NCI-H69 (cell line): ENCODE data around the gene CDH13.

Experiments used
- DNase-seq: peaks from one replicate; lab custom pipeline; 2025; lab: John Stamatoyannopoulos, UW

CDH13 gene

GRCh38 chr16:82653550-82654511, 27.1 kb downstream of the CDH13 start:
- DNase-seq = no peak

GRCh38 chr16:82655072-82655714, 28.4 kb downstream of the CDH13 start:
- no peak for DNase-seq

GRCh38 chr16:82655720-82656490, 29.1 kb downstream of the CDH13 start:
- DNase-seq = peak; percentile 3

GRCh38 chr16:82657239-82657638, 30.5 kb downstream of the CDH13 start:
- no peak for DNase-seq

- no peak for DNase-seq
These were observed 31.0 kb downstream of the CDH13 start for GRCh38 chr16:82657786-82658185.

- DNase-seq = no peak
These were observed 32.0 kb downstream of the CDH13 start for GRCh38 chr16:82658796-82659195.

- no peak for DNase-seq
These were observed 33.4 kb downstream of the CDH13 start for GRCh38 chr16:82660075-82660645.

GRCh38 chr16:82660966-82661365, 34.2 kb downstream of the CDH13 start:
- DNase-seq = peak; percentile 28

- DNase-seq = no peak
These were observed 37.4 kb downstream of the CDH13 start for GRCh38 chr16:82664181-82664580.

GRCh38 chr16:82665025-82665424, 38.3 kb downstream of the CDH13 start:
- DNase-seq = no peak

- DNase-seq = no peak
These were observed 40.7 kb downstream of the CDH13 start for GRCh38 chr16:82667437-82667836.

GRCh38 chr16:82668094-82668493, 41.3 kb downstream of the CDH13 start:
- DNase-seq = no peak

GRCh38 chr16:82671741-82672140, 45.0 kb downstream of the CDH13 start:
- peak; percentile 6 for DNase-seq

- DNase-seq = no peak
These were observed 45.9 kb downstream of the CDH13 start for GRCh38 chr16:82672676-82673075.

- DNase-seq = no peak
These were observed 48.5 kb downstream of the CDH13 start for GRCh38 chr16:82675300-82675699.

- DNase-seq = peak; percentile 81
These were observed 54.8 kb downstream of the CDH13 start for GRCh38 chr16:82681592-82681991.

- DNase-seq = no peak
These were observed 56.0 kb downstream of the CDH13 start for GRCh38 chr16:82682767-82683166.

GRCh38 chr16:82684256-82684655, 57.5 kb downstream of the CDH13 start:
- DNase-seq = no peak

GRCh38 chr16:82685526-82685925, 58.8 kb downstream of the CDH13 start:
- DNase-seq = no peak

GRCh38 chr16:82694239-82694874, 67.6 kb downstream of the CDH13 start:
- no peak for DNase-seq

GRCh38 chr16:82695806-82696205, 69.0 kb downstream of the CDH13 start:
- DNase-seq = no peak

GRCh38 chr16:82699260-82699659, 72.5 kb downstream of the CDH13 start:
- no peak for DNase-seq
